A549 (cell line): ENCODE data around the gene SPACA5. TPM values are rescaled to one million over a fixed set of nuclear protein-coding genes. Genes with fewer than 3 reads are reported as not detected.

ENCODE experiments used
- ATAC-seq, 2 experiments: fragments of 200-7000 bp in 1 of 2; fragments of >200 bp in 1 of 2; cut with Nextera tagmentation in 1 of 2; cut with Tn5 transposase in 1 of 2; 3 replicates each; pipeline versions ENCODE4 v1.8.0 to v1.9.1; 2018 to 2020; ENCODE audit warnings: mild to moderate bottlenecking in 1 of 2, moderate library complexity in 1 of 2
- CTCF ChIA-PET: fragments of 300-600 bp; sonication (Branson Sonifier 250); formaldehyde crosslinking; extraction: SDS; loops from one replicate; lab custom pipeline; 2021; ENCODE audit warnings: antibody characterized with exemption, inconsistent platforms; lab: Yijun Ruan, JAX
- POLR2A ChIA-PET: fragments of 350-600 bp; formaldehyde crosslinking; extraction: SDS; loops from one replicate; lab custom pipeline; 2021; ENCODE audit warnings: antibody characterized with exemption, inconsistent platforms; lab: Yijun Ruan, JAX
- DNase-seq, 2 experiments: peaks; one replicate each; pipeline versions ENCODE4 v3.0.0 to v3.0.0-alpha.2; 2011 to 2016; ENCODE audit warnings: low read depth in 1 of 2, low spot score in 1 of 2
- FAIRE-seq: peaks from 2 replicates; lab custom pipeline; 2011; peaks lifted over from hg19 to GRCh38; lab: Jason Lieb, UNC
- H3K27ac ChIP-seq, 2 experiments: fragments of >200 bp; sonication (Bioruptor Twin); formaldehyde crosslinking; 3 replicates each; pipeline ENCODE4 v1.5.1; 2016 to 2017
- H3K4me1 ChIP-seq: fragments of >200 bp; sonication (Bioruptor Twin); formaldehyde crosslinking; 3 replicates; pipeline ENCODE4 v1.6.1; 2016
- H3K4me2 ChIP-seq: fragments of >200 bp; sonication (Bioruptor Twin); formaldehyde crosslinking; 3 replicates; pipeline ENCODE4 v1.6.1; 2016
- H3K4me3 ChIP-seq: fragments of >200 bp; sonication (Bioruptor Twin); formaldehyde crosslinking; 3 replicates; pipeline ENCODE4 v1.5.1; 2016
- H3K9me3 ChIP-seq: fragments of >200 bp; sonication (Bioruptor Twin); formaldehyde crosslinking; 3 replicates; pipeline ENCODE4 v1.6.1; 2016
- CBX2 ChIP-seq: fragments of 200-600 bp; sonication (generic); IDR thresholded peaks from 2 replicates; pipeline ENCODE4 v1.6.1; 2016; ENCODE audit warnings: low read depth, mild to moderate bottlenecking, borderline replicate concordance
- CEBPB ChIP-seq, 2 experiments: fragments of >200 bp in 1 of 2; sonication (Bioruptor Twin) in 1 of 2; formaldehyde crosslinking in 1 of 2; IDR thresholded peaks; 2 replicates each; pipeline ENCODE4 v1.6.1; 2012 to 2016
- CHD4 ChIP-seq: fragments of 200-600 bp; sonication (generic); IDR thresholded peaks from 2 replicates; pipeline ENCODE4 v1.6.1; 2016; ENCODE audit warnings: antibody characterized with exemption, mild to moderate bottlenecking, borderline replicate concordance
- EHF ChIP-seq: fragments of 250-450 bp; sonication (Bioruptor Pico); IDR thresholded peaks from 2 replicates; pipeline ENCODE4 v1.5.0; 2020; ENCODE audit warnings: mild to moderate bottlenecking
- ELK1 ChIP-seq: fragments of 150-350 bp; IDR thresholded peaks from 2 replicates; pipeline ENCODE4 v1.6.1; 2014; ENCODE audit warnings: low read depth, mild to moderate bottlenecking, low read length
- EP300 ChIP-seq, 2 experiments: fragments of >200 bp; sonication (Bioruptor Twin); formaldehyde crosslinking; IDR thresholded peaks; 2 replicates in 1 of 2; 3 replicates in 1 of 2; pipeline ENCODE4 v1.6.1; 2016 to 2017
- ESRRA ChIP-seq: fragments of 150-350 bp; IDR thresholded peaks from 2 replicates; pipeline ENCODE4 v1.6.1; 2014; ENCODE audit warnings: mild to moderate bottlenecking, low read length, borderline replicate concordance
- FOXS1 ChIP-seq: fragments of 250-450 bp; sonication (Bioruptor Pico); IDR thresholded peaks from 2 replicates; pipeline ENCODE4 v1.5.0; 2020; ENCODE audit warnings: mild to moderate bottlenecking, moderate library complexity
- GATA3 ChIP-seq: IDR thresholded peaks from 2 replicates; pipeline ENCODE4 v1.6.1; 2012; ENCODE audit warnings: borderline replicate concordance
- HOXA7 ChIP-seq: fragments of 250-450 bp; sonication (Bioruptor Pico); IDR thresholded peaks from 2 replicates; pipeline ENCODE4 v1.5.0; 2020; ENCODE audit warnings: mild to moderate bottlenecking, moderate library complexity
- HOXB13 ChIP-seq: fragments of 250-450 bp; sonication (Bioruptor Pico); IDR thresholded peaks from 2 replicates; pipeline ENCODE4 v1.5.0; 2020; ENCODE audit warnings: low read depth, mild to moderate bottlenecking, moderate library complexity
- KDM5A ChIP-seq: fragments of 200-600 bp; sonication (generic); IDR thresholded peaks from 2 replicates; pipeline ENCODE4 v1.6.1; 2016; ENCODE audit warnings: antibody characterized with exemption, mild to moderate bottlenecking
- MAFK ChIP-seq: fragments of 450-650 bp; IDR thresholded peaks from 2 replicates; pipeline ENCODE4 v1.6.1; 2014; ENCODE audit not compliant: partially characterized antibody
- MYC ChIP-seq: IDR thresholded peaks from 2 replicates; pipeline ENCODE4 v1.6.1; 2012; ENCODE audit warnings: mild to moderate bottlenecking, inconsistent platforms, low read length, improper control_type of control experiment, borderline replicate concordance
- NR3C1 ChIP-seq: fragments of >200 bp; sonication (Bioruptor Twin); formaldehyde crosslinking; IDR thresholded peaks from 3 replicates; pipeline ENCODE4 v1.6.1; 2017
- POLR2AphosphoS2 ChIP-seq: conservative IDR thresholded peaks from 2 replicates; pipeline ENCODE4 v1.6.1; 2012; ENCODE audit warnings: low read length, improper control_type of control experiment, inconsistent platforms
- RNF2 ChIP-seq: fragments of 200-600 bp; sonication (generic); IDR thresholded peaks from 2 replicates; pipeline ENCODE4 v1.6.1; 2016; ENCODE audit warnings: low read depth, mild to moderate bottlenecking, antibody characterized with exemption, moderate library complexity, borderline replicate concordance
- SREBF2 ChIP-seq: fragments of 450-650 bp; IDR thresholded peaks from 2 replicates; pipeline ENCODE4 v1.6.1; 2014; ENCODE audit warnings: mild to moderate bottlenecking, moderate library complexity
- TFCP2L1 ChIP-seq: fragments of 250-450 bp; sonication (Bioruptor Pico); IDR thresholded peaks from 2 replicates; pipeline ENCODE4 v1.5.0; 2021; ENCODE audit warnings: mild to moderate bottlenecking
- USF2 ChIP-seq: fragments of 450-650 bp; IDR thresholded peaks from 2 replicates; pipeline ENCODE4 v1.6.1; 2014; ENCODE audit warnings: antibody characterized with exemption
- ZFP36 ChIP-seq: fragments of 450-650 bp; IDR thresholded peaks from 2 replicates; pipeline ENCODE4 v1.6.1; 2014; ENCODE audit warnings: borderline replicate concordance; ENCODE audit not compliant: partially characterized antibody
- WGBS: methylation state at CpG from one replicate; pipeline ENCODE4 v1.1.6; 2017; ENCODE audit errors: missing lambda C conversion rate; 5-methylcytosine and 5-hydroxymethylcytosine counted together
- polyA plus RNA-seq, 4 experiments: library from polyadenylated mRNA; depleted of rRNA in 3 of 4; stranded (reverse); fragments of >200 nt; fragmentation: RNase III in 1 of 4; extraction: RNeasy Plus Mini Kit Qiagen cat#74134 plus additional on column Dnase treatment in 1 of 4; gene quantifications; 2 replicates in 3 of 4; 3 replicates in 1 of 4; pipeline ENCODE4 v1.2.3, GENCODE V29; 2011 to 2017
- TF ChIP-seq, protein P1 (sequence below): IDR thresholded peaks from 2 replicates; pipeline ENCODE4 v1.6.1; 2012
- TF ChIP-seq, protein P2 (sequence below): fragments of >200 bp; sonication (Bioruptor Twin); formaldehyde crosslinking; IDR thresholded peaks from 3 replicates; pipeline ENCODE4 v1.5.1; 2016
- TF ChIP-seq, protein P3 (sequence below): IDR thresholded peaks from 2 replicates; pipeline ENCODE4 v1.6.1; 2012

SPACA5 gene
- polyA plus RNA-seq, 2 of the 4 experiments (the other 2 are of a cell fraction) = not detected

DNA sequence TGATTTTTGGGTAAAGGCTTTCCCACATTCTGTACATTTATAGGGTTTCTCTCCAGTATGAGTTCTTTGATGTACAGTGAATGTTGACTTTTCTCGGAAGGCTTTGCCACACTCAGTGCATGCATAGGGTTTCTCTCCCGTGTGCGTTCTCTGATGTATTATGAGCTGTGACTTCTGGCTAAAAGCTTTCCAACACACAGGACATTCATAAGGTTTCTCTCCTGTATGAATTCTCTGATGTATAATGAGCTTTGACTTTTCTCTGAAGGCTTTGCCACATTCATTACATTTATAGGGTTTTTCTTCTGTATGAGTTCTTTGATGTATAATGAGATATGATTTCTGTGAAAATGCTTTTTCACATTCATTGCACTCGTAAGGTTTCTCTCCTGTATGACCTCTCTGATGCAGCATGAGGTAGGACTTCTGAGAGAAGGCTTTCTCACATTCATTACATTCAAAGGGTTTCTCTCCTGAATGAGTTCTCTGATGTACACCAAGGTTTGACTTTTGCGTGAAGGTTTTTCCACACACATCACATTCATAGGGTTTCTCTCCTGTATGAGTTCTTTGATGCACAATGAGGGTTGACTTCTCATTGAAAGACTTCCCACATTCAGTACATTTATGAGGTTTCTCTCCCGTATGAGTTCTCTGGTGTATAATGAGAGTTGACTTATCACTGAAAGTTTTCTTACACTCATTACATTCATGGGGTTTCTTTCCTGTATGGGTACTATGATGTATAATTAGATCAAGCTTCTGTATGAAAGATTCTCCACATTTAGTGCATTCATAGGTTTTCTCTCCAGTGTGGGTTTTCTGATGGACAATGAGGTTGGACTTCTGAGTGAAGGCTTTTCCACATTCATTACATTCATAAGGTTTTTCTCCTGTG, 30.3 kb upstream of the SPACA5 start:
- WGBS = 94% methylated on average over 6 of the region's 6 CpGs
- CTCF ChIA-PET = no interaction called here
- FAIRE-seq (peak; percentile 79), DNase-seq (no peak), ATAC-seq (no peak)
- Histone ChIP-seq H3K9me3 (peaks cover 89% of the 10 kb centered on the region), H3K4me2 (no peak overlapping the region), H3K27ac (no peak overlapping the region), H3K4me3 (no peak overlapping the region), H3K4me1 (no peaks in the 10 kb centered on the region)
- POLR2A ChIA-PET = no interaction called here
- no peak for TF ChIP-seq MAFK
- TF ChIP-seq EHF = no peak
- TF ChIP-seq MYC = no peak
- no peak for TF ChIP-seq EP300 (IDR thresholded peaks at IDR 0.05)
- TF ChIP-seq CEBPB (IDR thresholded peaks at IDR 0.05) = no peak
- TF ChIP-seq CHD4 = no peak

DNA sequence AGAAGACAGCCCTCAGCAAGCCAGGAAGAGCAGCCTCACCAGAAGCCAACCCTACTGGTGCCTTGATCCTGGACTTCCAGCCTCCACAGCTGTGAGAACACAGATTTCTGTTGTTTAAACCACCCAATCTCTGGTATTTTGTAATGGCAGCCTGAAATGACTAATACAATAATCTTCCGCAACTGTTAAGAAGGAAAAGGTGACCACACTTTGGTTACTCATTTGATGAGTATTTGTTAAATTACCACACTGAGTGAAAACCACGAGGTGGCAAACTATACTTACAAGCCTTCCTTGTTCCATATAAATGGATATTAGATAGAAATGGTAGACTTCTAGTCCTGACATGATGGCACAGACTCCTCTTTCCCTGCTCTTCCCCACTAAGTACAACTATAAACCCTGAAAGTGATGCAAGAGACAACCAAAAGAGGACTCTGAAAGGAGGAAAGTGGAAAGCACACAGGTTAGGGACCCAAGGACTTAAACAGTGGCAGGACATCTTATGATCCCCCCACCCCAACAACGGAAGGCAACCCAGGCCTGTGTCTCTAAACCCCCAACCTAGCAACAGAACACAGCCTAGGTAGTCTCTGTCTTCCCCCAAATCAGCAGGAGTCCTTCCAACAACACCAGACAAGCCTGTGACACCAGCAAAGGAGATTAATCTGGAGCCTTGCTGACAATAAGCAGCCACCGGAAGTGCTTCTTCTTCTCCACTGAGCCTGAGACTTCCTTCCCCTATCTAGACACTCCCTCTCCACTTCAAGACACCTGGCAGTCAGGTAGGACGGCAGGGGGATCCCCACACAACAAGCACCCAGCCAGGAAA, 15.3 kb upstream of the SPACA5 start:
- TF ChIP-seq RNF2 (no peak), KDM5A (no peak), USF2 (no peak), SREBF2 (no peak), ELK1 (no peak), GATA3 (no peak), CBX2 (no peak)
- TF ChIP-seq, protein P1, sequence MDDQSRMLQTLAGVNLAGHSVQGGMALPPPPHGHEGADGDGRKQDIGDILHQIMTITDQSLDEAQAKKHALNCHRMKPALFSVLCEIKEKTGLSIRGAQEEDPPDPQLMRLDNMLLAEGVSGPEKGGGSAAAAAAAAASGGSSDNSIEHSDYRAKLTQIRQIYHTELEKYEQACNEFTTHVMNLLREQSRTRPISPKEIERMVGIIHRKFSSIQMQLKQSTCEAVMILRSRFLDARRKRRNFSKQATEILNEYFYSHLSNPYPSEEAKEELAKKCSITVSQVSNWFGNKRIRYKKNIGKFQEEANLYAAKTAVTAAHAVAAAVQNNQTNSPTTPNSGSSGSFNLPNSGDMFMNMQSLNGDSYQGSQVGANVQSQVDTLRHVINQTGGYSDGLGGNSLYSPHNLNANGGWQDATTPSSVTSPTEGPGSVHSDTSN = no peak
- ChIA-PET CTCF (no interaction called here), POLR2A (no interaction called here)
- Histone ChIP-seq H3K4me1 (no peaks in the 10 kb centered on the region), H3K9me3 (peaks cover 57% of the 10 kb centered on the region), H3K4me3 (no peak overlapping the region), H3K4me2 (no peak overlapping the region), H3K27ac (no peak overlapping the region)
- 77% methylated on average over 5 of the region's 5 CpGs for WGBS
- ATAC-seq = no peak
- no peak for FAIRE-seq
- no peak for DNase-seq

- Histone ChIP-seq H3K4me1 (no peaks in the 10 kb centered on the region), H3K4me2 (no peak overlapping the region), H3K9me3 (peaks cover 53% of the 10 kb centered on the region), H3K27ac (no peak overlapping the region), H3K4me3 (no peak overlapping the region)
- CTCF ChIA-PET = no interaction called here
- FAIRE-seq (no peak), ATAC-seq (no peak), DNase-seq (no peak)
- WGBS = 88% methylated on average over 1 of the region's 1 CpG
- POLR2A ChIA-PET = no interaction called here
- TF ChIP-seq HOXB13 (CRISPR knock-in tag) (no peak), TFCP2L1 (CRISPR knock-in tag) (no peak), ESRRA (no peak), NR3C1 (no peak), KDM5A (no peak), ZFP36 (no peak), POLR2AphosphoS2 (no peak), CEBPB (IDR thresholded peaks at IDR 0.05) (no peak), MAFK (no peak), HOXA7 (CRISPR knock-in tag) (no peak), FOXS1 (no peak)
- TF ChIP-seq, protein P2, sequence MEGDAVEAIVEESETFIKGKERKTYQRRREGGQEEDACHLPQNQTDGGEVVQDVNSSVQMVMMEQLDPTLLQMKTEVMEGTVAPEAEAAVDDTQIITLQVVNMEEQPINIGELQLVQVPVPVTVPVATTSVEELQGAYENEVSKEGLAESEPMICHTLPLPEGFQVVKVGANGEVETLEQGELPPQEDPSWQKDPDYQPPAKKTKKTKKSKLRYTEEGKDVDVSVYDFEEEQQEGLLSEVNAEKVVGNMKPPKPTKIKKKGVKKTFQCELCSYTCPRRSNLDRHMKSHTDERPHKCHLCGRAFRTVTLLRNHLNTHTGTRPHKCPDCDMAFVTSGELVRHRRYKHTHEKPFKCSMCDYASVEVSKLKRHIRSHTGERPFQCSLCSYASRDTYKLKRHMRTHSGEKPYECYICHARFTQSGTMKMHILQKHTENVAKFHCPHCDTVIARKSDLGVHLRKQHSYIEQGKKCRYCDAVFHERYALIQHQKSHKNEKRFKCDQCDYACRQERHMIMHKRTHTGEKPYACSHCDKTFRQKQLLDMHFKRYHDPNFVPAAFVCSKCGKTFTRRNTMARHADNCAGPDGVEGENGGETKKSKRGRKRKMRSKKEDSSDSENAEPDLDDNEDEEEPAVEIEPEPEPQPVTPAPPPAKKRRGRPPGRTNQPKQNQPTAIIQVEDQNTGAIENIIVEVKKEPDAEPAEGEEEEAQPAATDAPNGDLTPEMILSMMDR = no peak
- TF ChIP-seq, protein P3, sequence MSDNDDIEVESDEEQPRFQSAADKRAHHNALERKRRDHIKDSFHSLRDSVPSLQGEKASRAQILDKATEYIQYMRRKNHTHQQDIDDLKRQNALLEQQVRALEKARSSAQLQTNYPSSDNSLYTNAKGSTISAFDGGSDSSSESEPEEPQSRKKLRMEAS = no peak
These were observed 14.8 kb upstream of the SPACA5 start for GRCh38 chrX:47992095-47992380.
